NCI-H446 (cell line): ENCODE data around the gene SPPL2B.

Experiments
- DNase-seq, 2 experiments: peaks; one replicate each; lab custom pipeline; 2025; lab: John Stamatoyannopoulos, UW

Gene SPPL2B

GRCh38 chr19:2355168-2356035, 26.9 kb downstream of the SPPL2B start:
- DNase-seq: no peak

DNA sequence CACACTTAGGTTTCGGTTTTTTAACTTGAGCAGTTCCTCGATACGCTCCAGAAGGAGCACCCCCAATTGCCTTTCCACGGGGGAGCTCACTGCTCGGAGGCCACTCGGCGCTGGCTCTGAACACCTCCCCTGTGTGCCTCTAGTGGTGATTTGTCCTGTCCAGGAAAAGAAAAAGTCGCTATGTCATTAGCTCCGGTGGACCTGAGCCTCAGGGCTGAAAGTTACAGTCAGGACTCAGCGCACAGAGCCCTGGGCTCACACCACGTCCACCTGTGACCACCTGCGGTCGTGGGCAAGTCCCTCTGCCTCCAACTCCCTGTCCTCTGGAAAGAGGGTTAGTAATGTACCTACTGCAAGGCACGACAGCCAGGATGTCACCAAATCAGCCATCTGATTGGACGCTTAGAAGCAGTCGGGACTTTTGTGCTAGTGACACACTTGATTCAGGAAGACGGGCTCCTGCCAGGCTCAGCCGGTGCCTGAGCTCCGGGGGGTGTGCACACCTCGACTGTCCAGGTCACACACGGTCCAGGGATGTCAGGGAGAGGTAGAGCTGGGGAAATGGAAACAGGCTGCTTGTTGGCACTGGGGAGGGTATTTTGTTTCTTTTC, 27.7 kb downstream of the SPPL2B start:
- no peak for DNase-seq

DNA sequence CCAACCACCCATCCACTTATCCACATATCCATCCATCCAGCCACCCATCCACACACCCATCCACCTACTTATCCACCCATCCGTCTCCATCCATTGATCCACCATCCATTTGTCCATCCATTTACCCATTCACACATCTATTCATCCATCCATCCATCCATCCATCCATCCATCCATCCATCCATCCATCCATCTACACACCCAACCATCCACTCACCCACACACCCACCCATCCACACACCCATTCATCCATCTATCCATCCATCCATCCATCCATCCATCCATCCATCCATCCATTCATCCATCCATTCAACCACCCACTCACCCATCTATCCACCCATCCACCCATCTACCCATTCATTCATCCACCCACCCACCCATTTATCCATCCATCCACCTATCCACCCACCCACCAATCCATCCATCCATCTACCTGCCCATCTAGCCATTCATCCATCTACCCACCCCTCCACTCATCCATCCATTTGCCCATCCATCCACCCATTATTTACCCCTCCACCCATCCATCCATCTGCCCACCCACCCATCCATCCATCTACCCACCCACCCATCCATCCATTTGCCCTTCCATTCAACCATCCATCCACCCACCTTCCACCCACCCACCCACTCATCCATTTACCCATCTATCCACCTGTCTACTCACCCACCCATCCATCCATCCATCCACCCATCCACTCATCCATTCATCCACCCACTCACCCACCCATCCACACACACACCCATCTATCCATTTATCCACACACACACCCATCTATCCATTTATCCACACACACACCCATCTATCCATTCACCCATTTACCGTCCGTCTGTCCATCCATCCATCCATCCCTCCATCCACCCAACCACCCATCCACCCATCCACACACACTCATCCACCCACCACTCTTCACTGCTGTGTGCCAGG, 29.1 kb downstream of the SPPL2B start:
- no peak for DNase-seq

DNA sequence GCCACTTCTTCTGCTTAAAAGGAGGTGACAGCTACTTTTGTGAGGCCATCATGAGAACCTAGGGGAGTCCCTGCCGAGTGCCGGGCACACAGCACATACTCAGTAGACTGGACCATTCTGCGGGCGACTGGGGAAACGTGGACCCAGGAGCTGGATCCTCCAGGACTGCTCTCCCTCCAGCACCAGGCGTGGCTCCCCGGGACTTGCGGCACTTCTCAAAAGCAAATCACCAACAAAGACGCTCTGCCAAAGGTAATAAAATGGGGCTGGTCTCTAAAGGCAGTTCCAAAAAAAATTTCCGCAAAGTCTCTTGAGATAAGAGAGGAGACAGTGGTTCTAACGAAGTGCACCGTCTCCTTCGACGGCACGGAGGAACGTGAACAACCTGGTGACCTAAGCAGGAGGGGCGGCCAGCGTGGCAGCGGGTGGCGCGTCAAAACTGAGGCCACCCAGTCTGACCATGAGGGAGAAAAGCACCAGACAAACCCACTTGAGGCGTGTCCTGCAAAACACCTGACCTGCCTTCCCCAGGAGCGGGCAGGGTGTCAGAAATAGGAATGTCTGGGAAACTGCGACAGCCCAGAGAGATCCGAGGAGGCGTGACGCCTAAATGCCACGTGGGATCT, 30.2 kb downstream of the SPPL2B start:
- DNase-seq: no peak

DNA sequence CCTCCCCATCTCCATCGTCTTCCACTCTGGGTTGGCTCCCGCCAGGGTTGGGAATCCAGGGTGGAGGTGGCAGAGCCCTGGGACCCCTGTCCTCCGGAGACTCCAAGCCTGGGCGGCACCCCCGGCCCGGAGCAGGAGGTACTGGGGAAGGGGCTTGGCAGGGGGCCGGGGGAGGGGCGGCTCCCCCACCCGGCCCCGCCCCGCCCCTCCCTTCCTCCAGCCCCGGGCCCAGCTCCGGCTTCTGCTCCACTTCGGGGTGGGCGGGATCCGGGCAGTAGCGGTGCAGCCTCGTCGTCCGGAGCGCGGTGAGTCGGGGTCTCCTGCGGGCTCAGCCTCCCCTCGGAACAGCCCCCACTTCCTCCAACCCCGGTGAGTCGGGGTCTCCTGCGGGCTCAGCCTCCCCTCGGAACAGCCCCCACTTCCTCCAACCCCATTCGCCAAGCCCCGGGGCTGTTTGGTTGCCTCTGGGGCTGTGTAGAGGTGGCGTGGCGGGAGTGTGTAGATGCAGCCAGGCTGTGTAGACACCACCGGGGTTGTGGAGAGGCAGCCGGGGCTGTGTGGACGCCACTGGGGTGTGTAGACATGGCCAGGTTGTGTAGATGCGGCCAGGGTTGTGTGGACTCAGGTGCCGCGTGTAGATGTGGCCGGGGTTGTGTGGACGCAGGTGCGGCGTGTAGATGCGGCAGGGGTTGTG, 31.7 kb downstream of the SPPL2B start, which contains the start of gene TMPRSS9:
TSS of gene TMPRSS9 (plus strand) at position 274 of the 694 bp plus-strand sequence. CDS start 29,521 bp downstream, outside the sequence.
- no peak for DNase-seq

DNA sequence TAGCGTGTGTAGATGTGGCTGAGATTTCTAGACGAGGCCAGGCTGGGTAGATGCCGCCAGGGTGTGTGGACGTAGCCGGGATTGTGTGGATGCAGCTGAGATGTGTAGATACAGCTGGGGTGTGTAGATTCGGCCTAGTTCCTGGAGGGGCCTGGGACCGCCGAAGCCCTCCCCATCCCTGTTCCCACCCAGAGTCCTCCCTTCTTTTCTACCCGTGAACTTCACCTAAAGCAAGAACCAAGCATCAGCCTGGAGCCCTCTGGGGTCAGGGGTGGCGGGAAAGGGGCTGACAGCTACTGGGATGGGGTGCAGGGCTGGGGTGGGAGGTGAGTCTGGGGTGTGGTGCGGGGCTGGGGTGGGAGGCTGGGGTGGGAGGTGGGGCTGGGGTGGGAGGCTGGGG, 32.3 kb downstream of the SPPL2B start:
- no peak for DNase-seq

DNA sequence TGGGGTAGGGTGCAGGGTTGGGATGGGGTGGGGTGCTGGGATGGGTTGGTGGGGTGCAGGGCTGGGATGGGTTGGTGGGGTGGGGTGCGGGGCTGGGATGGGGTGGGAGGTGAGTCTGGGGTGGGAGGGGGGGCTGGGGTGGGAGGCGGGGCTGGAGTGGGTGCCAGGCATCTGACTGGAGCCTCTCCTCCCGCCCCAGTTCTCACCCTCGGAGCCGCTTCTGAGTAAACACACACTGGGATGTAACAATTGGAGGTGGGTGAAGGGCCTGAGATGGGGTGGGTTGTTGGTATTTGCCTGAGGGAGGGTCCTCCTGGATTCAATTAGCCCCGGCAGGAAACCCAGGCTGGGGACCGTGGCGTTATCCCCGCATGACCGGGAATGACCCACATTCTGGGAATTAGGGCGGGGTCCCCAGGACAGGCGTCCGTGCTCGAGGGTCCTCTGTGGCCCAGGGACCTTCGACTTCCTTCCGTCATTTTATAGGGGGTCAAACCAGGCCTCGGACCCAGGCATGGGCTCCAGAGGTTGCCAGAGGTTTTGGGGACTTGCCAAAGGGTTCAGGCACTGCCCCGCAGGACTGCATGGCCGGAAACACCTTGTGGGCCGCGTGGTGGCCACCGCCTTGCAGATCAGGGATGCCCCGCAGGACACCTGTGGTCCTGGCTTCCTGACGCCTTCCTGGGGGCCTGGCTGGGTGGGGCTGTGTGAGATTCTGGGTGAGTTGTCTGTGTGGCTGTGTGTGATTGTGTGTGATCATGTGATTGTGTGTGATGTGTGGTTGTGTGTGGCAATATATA, 33.0 kb downstream of the SPPL2B start:
- DNase-seq: no peak

GRCh38 chr19:2362046-2362969, 33.8 kb downstream of the SPPL2B start:
- no peak for DNase-seq

DNA sequence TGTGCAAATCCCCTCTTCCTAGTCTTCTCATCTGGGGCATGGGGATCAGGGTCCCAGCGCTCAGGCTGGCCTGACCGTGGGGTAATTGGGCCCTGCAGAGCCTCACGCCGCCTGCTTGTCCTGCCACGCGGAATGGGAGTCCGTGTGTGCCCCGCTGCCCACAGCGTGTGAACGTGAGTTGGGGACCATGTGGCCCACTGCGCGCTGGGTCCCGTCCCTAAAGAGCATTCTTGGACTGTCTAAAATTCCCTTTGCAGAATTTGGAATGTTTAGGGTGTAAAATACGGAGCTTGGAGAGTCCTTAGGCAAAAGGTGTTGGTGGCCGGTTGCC, 34.5 kb downstream of the SPPL2B start:
- DNase-seq: no peak

DNA sequence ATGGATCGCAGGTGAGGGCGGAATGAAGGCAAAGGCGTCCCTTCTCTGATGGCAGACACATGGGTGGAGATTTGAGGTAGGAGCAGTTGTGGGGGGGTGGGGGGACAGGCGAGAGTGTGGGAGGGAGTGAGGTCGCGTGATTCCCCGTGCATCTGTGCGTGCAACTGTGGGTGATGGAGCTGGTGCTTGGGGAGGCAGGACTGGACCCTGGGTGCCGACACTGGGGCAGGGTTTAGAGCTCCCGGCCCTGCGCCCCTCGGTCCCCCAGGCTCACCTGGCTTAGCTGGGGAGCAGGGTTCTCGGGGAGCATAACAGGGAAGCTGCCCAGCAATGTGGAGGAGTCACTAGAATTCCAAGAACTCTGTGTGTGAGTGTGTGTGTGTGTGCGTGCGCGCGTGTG, 34.9 kb downstream of the SPPL2B start:
- no peak for DNase-seq

- no peak for DNase-seq
These were observed 36.9 kb downstream of the SPPL2B start for GRCh38 chr19:2365201-2365970.

DNA sequence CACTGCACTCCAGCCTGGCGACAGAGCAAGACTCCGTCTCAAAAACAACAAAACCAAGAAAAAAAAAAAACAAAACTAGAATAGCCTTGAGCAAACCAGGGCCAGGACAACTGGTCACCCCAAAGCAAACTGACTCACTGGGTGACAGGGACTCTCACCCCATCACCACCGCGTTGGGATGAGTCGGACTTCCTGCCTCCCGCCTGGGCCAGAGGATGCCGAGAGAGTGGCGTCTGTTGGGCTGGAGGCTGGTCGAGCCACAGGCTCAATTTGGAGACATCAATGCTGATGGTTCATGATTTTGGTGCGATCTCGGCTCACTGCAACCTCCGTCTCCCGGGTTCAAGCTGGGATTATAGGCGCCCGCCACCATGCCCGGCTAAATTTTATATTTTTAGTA, 43.2 kb downstream of the SPPL2B start:
- DNase-seq: no peak

DNA sequence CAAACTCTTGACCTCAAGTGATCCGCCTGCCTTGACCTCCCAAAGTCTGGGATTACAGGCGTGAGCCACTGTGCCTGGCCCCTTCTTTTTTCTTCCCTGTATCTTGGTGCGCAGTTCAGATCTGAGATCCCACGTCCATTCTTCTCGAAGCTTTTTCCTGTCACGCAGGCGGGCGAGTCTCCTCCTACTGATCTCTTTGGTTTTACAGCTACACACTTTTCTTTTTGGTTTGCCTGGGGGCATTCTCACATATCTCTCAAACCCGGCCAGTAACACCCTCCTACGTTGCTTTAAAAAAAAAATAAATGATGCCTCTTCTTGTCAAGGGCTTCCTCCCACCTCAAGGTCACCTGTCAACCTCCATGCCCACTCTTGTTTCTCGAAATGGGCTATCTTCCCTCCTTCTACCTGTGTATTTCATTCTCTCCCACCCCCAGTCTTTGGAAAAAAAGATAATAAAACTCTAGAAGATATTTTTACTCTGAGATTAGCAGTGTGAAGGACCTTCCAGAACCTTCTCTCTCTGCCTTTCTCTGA, 43.7 kb downstream of the SPPL2B start:
- DNase-seq: no peak

- no peak for DNase-seq
These were observed 46.3 kb downstream of the SPPL2B start for GRCh38 chr19:2374808-2375207.

- no peak for DNase-seq
These were observed 47.1 kb downstream of the SPPL2B start for GRCh38 chr19:2375353-2376121.

DNA sequence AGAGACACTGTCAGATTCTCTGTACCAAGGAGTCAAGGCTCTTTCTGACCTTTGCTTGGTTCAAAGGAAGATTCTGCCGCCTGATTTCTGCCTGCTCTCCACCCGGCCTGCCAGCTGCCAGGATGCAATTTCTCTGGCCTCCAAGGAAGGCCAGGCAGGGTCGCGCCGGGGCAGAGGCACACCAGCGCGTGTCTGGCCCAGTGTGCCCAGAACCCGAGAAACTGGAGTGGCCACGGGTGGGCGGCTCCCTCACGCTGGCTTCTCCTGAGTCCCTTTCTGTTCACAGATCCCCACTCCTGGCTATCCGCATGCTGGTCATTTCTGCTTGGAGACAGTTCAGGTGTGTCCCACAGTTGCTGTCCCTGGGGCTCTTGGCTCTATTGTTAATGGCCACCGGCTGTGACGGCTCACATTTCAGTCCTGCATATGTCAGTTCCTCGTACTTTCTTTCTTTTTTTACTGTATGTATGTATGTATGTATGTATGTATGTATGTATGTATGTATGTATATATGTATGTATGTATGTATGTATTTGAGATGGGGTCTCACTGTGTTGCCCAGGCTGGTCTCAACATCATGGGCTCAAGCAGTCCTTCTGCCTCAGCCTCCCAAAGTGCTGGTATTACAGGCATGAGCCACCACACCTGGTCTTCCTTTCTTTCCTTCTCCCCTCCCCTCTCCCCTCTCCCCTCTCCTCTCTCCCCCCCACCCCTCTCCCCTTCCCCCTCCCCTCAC, 48.5 kb downstream of the SPPL2B start:
- no peak for DNase-seq

DNA sequence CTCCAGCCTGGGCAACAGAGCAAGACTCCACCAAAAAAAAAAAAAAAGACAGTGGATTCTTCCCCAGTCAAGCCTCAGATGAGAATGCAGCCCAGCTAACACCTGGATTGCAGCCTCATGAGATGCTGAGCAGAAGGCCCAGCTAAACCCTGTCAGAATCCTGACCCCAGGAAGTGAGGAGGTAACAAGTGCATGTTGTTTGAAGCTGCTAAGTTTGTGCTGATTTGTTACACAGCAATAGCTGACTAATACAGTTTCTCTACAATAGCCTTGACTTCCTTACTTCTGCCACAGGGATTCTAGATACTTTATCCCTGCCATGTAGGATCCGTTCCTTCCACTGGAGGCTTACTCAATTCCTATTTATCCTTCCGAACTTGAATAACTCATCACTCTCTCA, 52.1 kb downstream of the SPPL2B start:
- DNase-seq: no peak
